Right atrium auricular region (tissue), 2 donors: ENCODE data around the gene ACSL3. TPM values are rescaled to one million over a fixed set of nuclear protein-coding genes. Genes with fewer than 3 reads are reported as not detected.

Experiments
- DNase-seq: peaks from one replicate; pipeline ENCODE4 v3.0.0-alpha.2; 2019; ENCODE audit warnings: low spot score
- H3K27ac ChIP-seq, 2 donors: fragments of 200-600 bp; sonication (generic); 1 replicate in 1 of 2; 2 replicates in 1 of 2; pipeline ENCODE4 v1.5.1; 2016 to 2019
- H3K27me3 ChIP-seq, 2 donors: fragments of 200-600 bp; sonication (generic); one replicate each; pipeline versions ENCODE4 v1.5.1 to v1.6.0; 2017 to 2019
- H3K36me3 ChIP-seq: fragments of 200-600 bp; sonication (generic); one replicate; pipeline ENCODE4 v1.5.1; 2016
- H3K4me1 ChIP-seq, 2 donors: fragments of 200-600 bp; sonication (generic); one replicate each; pipeline versions ENCODE4 v1.5.1 to v1.6.0; 2017 to 2019
- H3K4me3 ChIP-seq, 2 donors: fragments of 200-600 bp; sonication (generic); 1 replicate in 1 of 2; 2 replicates in 1 of 2; pipeline ENCODE4 v1.5.1; 2017 to 2019; ENCODE audit warnings: mild to moderate bottlenecking in 1 of 2, moderate library complexity in 1 of 2
- H3K9me3 ChIP-seq, 2 donors: fragments of 200-600 bp; sonication (generic); one replicate each; pipeline ENCODE4 v1.5.1; 2019
- total RNA-seq, 2 donors: library from RNA; depleted of rRNA; stranded (reverse); fragments of >200 nt; gene quantifications; one replicate each; pipeline ENCODE4 v1.1.0, GENCODE V29; 2016
- TF ChIP-seq, protein P1 (sequence below), 2 donors: fragments of 200-600 bp; sonication (generic); IDR thresholded peaks; one replicate each; pipeline ENCODE4 v1.5.1; 2019; ENCODE audit warnings: antibody characterized with exemption in 2 of 2

The ACSL3 gene
- 10 to 100 TPM; 29.0 to 35.7 TPM for total RNA-seq

DNA sequence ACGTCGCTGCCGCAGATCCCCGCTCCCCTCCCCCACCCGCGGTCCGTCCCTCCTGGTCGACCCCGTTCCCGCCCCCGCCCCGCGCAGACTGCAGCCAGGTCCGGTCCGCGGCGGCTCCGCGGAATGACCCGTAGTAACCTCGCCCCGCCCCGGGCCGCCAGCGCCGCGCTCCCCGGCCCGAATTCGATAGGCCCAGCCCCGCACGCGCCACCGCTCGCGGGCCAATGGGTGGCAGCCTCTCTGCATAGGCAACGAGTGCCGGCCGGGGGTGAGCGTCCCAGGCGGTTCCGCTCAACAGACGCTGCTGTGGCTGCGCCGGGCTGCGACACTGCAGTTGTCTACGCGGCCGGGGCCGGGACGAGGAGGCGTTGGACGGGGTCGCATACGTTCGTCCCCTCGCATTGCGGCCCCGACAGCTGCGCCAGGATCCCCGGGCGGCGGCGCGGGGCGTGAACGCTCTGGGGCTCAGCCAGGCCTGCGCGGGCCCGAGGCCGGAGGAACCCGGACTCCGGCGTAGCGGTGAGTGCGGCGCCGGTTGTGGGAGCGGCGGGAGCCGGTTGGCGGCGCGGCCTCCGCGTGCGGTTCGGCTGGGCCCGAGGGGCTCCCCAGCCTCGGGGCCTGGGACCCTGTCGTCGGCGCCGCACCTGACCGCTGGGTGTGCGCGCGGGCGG, at the start of gene ACSL3:
Gene ACSL3 (plus strand): TSS at position 297 of the 671 bp plus-strand sequence. CDS start 47,737 bp downstream, outside the sequence.
- H3K4me3 ChIP-seq, result peak within 1 kb of the TSS; percentile 82 to 90
- peaks cover 0 to 48% of the 10 kb centered on the region in 2 donors for H3K4me1 ChIP-seq
- no peaks in the 10 kb centered on the region for H3K9me3 ChIP-seq
- peak; percentile 97 for DNase-seq
- peak within 1 kb of the TSS; percentile 95 to 98 for H3K27ac ChIP-seq
- TF ChIP-seq, protein P1, sequence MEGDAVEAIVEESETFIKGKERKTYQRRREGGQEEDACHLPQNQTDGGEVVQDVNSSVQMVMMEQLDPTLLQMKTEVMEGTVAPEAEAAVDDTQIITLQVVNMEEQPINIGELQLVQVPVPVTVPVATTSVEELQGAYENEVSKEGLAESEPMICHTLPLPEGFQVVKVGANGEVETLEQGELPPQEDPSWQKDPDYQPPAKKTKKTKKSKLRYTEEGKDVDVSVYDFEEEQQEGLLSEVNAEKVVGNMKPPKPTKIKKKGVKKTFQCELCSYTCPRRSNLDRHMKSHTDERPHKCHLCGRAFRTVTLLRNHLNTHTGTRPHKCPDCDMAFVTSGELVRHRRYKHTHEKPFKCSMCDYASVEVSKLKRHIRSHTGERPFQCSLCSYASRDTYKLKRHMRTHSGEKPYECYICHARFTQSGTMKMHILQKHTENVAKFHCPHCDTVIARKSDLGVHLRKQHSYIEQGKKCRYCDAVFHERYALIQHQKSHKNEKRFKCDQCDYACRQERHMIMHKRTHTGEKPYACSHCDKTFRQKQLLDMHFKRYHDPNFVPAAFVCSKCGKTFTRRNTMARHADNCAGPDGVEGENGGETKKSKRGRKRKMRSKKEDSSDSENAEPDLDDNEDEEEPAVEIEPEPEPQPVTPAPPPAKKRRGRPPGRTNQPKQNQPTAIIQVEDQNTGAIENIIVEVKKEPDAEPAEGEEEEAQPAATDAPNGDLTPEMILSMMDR (IDR thresholded peaks at IDR 0.05), result no peak
- no peaks in the 10 kb centered on the region for H3K27me3 ChIP-seq
- no peaks in the 10 kb centered on the region for H3K36me3 ChIP-seq

DNA sequence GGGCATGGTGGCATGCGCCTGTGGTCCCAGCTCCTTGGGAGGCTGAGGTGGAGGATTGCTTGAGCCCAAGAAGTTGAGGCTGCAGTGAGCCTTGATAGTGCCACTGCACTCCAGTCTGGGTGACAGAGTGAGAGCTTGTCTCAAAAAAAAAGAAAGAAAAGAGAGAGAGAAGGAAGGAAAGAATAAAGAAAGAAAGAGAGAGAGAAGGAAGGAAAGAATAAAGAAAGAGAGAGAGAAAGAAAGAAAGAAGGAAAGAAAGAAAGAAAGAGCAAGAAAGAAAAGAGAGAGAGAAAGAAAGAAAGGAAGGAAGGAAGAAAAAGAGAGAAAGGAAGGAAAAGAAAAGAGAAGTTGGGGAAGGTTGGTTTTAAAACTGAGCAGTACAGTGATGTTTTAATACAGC, 49.0 kb upstream of the ACSL3 start:
- H3K27me3 ChIP-seq, result no peaks in the 10 kb centered on the region
- no peaks in the 10 kb centered on the region for H3K4me1 ChIP-seq
- no peak overlapping the region for H3K4me3 ChIP-seq
- H3K36me3 ChIP-seq, result no peaks in the 10 kb centered on the region
- TF ChIP-seq, protein P1 (IDR thresholded peaks at IDR 0.05), result no peak
- no peak for DNase-seq
- H3K27ac ChIP-seq, result no peak overlapping the region
- H3K9me3 ChIP-seq, result no peaks in the 10 kb centered on the region

DNA sequence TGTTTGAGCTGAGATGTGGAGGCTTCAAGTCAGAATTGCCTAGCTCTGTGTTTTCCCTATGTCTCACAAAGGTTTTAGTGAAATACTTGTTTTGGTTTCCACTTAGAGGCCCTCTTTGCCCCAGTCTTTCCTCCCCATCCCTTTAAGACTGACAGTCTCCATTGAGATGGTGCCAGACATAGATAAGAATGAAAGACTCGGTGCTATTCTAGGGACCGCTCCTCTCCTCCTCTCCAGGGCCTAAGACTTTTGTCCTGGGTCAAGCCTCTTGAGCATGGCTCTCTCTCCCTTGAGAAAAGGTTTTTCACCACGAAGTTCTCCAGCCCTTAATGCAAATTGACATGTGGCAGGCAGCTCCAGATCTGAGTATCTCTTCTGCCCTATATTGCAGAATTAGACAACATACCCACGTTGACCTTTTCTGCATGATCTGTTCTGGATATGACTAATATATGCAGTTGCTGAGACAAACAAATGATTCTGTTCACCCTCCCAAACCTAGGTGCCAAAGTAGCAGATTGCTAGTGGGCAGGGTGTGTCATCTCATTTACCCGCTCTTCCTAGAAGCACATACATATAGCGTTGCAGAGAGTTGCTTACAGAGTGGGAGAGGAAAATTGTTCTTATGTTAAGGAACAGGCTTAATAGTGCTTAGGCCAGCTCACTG, 47.5 kb upstream of the ACSL3 start:
- no peaks in the 10 kb centered on the region for H3K36me3 ChIP-seq
- H3K4me3 ChIP-seq, result no peak overlapping the region
- no peaks in the 10 kb centered on the region for H3K27me3 ChIP-seq
- DNase-seq, result no peak
- H3K27ac ChIP-seq, result no peak overlapping the region
- TF ChIP-seq, protein P1 (IDR thresholded peaks at IDR 0.05), result no peak
- H3K4me1 ChIP-seq, result no peaks in the 10 kb centered on the region
- no peaks in the 10 kb centered on the region for H3K9me3 ChIP-seq

DNA sequence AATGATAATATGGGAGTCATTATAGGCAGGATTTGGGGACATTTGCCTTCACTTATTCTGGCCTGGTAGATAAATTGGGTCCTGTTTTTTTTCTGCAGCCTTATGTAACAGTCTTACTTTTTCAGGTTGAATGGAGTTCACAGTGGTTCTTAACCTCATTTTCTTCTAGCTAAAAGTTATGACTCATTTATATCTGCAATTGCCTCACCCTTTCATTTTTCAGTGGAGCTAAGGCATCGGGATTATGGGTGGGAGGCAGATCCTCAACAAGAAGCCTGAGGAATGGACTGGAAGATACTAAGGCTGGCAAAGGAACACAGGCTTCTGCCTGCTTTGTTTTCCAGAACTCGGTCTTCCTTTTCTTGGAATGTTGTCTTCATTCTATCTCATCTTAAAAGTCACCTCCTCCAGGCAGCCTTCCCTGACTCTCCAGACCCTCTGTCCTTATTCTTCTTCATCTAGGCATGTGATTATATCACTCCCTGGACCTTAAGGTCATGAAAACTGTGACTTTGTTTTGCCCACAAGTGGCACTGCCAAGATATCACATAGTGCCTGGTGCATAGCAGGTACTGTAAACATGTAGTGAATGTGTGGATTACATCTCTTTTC, 41.0 kb upstream of the ACSL3 start:
- H3K9me3 ChIP-seq, result no peaks in the 10 kb centered on the region
- H3K4me3 ChIP-seq, result no peak overlapping the region
- no peaks in the 10 kb centered on the region for H3K4me1 ChIP-seq
- H3K27ac ChIP-seq, result no peak overlapping the region
- TF ChIP-seq, protein P1 (IDR thresholded peaks at IDR 0.05), result no peak
- no peaks in the 10 kb centered on the region for H3K27me3 ChIP-seq
- no peak for DNase-seq
- no peaks in the 10 kb centered on the region for H3K36me3 ChIP-seq

- DNase-seq, result no peak
- Histone ChIP-seq H3K27ac (no peak overlapping the region), H3K27me3 (no peaks in the 10 kb centered on the region), H3K4me3 (no peak overlapping the region), H3K9me3 (no peaks in the 10 kb centered on the region), H3K4me1 (no peaks in the 10 kb centered on the region), H3K36me3 (no peaks in the 10 kb centered on the region)
- TF ChIP-seq, protein P1 (IDR thresholded peaks at IDR 0.05), result no peak
Measured at GRCh38 chr2:222823183-222823930, 37.5 kb upstream of the ACSL3 start.
